ENCODE measurements around the gene TTLL7.
A peak's percentile ranks its signal among the peaks of the same experiment; 100 is the strongest.

The TTLL7 gene

DNA sequence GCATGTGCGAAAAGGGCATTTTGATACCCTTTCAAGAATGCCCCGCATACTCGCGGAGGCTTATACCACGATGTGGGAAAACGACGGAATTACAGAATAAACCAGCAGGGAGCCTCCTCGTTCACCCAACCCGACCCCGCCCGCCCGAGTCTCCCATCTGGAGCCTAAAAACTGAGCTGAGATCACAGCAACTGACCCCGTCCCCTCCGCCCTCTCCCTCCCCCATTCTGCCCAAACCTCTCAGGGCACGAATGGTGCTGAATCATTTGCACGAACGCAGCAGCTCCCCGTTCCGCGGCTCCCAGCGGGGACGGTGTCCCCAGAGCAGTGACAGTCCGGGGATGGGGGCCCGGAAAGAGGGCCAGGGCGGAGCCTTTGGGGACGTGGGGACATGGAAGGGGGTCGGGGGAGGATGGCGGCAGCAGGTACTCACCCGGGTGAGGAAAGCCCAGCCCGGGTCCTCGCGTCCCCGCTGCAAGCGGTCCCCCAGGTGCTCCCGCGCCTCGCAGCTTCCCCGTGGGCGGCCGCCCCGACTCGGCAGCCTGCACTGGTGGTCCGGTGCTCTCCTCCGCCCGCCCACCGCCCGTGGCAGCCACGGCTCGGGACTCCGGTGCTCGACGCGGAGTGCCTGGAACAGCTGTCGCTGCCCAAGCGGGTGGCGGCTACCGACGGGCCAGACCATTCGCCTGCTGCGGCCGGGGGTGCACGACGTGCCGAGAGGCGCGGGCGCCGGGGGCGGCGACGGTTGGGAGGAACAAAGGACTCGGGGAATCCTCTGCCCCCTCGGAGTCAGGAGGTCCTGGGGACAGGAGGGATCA lies at the start of gene TTLL7:
TTLL7 (minus strand) TSS at position 635 of the 818 bp plus-strand sequence. CDS start 46,921 bp downstream, outside the sequence.
- H3K4me3 ChIP-seq (ENCODE audit: low read depth, low read length), result peak within 1 kb of the TSS; percentile 81
- no peak for DNase-seq (ENCODE audit: low read depth)
- TF ChIP-seq, protein P1, sequence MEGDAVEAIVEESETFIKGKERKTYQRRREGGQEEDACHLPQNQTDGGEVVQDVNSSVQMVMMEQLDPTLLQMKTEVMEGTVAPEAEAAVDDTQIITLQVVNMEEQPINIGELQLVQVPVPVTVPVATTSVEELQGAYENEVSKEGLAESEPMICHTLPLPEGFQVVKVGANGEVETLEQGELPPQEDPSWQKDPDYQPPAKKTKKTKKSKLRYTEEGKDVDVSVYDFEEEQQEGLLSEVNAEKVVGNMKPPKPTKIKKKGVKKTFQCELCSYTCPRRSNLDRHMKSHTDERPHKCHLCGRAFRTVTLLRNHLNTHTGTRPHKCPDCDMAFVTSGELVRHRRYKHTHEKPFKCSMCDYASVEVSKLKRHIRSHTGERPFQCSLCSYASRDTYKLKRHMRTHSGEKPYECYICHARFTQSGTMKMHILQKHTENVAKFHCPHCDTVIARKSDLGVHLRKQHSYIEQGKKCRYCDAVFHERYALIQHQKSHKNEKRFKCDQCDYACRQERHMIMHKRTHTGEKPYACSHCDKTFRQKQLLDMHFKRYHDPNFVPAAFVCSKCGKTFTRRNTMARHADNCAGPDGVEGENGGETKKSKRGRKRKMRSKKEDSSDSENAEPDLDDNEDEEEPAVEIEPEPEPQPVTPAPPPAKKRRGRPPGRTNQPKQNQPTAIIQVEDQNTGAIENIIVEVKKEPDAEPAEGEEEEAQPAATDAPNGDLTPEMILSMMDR (IDR thresholded peaks at IDR 0.05; ENCODE audit: control insufficient read depth, extremely low read depth, insufficient read depth), result 0 out of 2 replicates have a peak, but pooled peaks have one; percentile 1

- DNase-seq (ENCODE audit: low read depth), result no peak
- TF ChIP-seq, protein P1 (IDR thresholded peaks at IDR 0.05; ENCODE audit: control insufficient read depth, extremely low read depth, insufficient read depth), result no peak
Measured at GRCh38 chr1:84042461-84042860, 43.5 kb upstream of the TTLL7 start.

DNA sequence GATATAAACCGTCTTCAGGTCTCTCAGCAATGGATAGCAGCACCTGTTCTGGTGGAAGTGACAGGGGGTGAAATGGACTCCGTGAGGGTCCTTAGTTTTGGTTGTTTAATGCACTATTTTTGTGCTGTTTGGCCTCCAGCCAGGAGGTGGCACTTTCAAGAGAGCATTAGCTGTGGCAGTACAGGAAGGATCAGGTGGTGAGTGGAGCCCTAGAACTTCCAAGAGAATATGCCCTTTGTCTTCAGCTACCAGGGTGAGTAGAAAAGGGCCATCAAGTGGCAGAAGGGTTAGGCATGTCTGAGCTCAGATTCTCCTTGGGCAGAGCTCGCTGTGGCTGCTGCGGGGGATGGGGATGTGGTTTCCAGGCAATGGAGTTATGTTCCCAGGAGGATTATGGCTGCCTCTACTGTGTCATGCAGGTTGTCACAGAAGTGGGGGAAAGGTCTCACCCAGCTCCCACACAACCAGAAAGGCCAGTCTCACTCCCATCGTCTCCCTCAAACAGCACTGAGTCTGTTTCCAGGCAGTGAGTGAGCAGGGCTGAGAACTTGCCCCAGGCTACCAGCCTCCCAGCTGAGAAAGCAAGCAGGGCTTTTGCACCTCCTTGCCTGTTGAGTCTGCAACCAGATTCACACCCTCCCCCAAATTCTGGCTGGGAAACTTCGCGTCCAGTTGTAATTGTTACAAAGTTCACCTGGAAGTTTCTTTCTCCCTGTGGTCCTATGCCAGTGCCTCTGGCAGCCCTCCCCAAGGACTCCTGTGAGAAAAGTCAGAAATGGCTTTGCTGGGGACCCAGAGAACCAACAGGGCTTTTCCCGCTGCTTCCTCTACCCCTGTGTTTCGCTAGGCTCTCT lies 39.1 kb upstream of the TTLL7 start:
- no peak overlapping the region for H3K4me3 ChIP-seq (ENCODE audit: low read depth, low read length)
- no peak for DNase-seq (ENCODE audit: low read depth)

More at GRCh38 chr1:84042461-84042860, 43.5 kb upstream of the TTLL7 start:
- no peak overlapping the region for H3K4me3 ChIP-seq (ENCODE audit: low read depth, low read length)

GRCh38 chr1:84031802-84032327 lies 32.9 kb upstream of the TTLL7 start:
- TF ChIP-seq, protein P1 (IDR thresholded peaks at IDR 0.05; ENCODE audit: control insufficient read depth, extremely low read depth, insufficient read depth), result no peak
- DNase-seq (ENCODE audit: low read depth), result no peak
- H3K4me3 ChIP-seq (ENCODE audit: low read depth, low read length), result no peak overlapping the region

More for the DNA sequence above, 39.1 kb upstream of the TTLL7 start:
- TF ChIP-seq, protein P1 (IDR thresholded peaks at IDR 0.05; ENCODE audit: control insufficient read depth, extremely low read depth, insufficient read depth), result no peak

- TF ChIP-seq, protein P1 (IDR thresholded peaks at IDR 0.05; ENCODE audit: control insufficient read depth, extremely low read depth, insufficient read depth), result no peak
- H3K4me3 ChIP-seq (ENCODE audit: low read depth, low read length), result no peak overlapping the region
- no peak for DNase-seq (ENCODE audit: low read depth)
Measured at GRCh38 chr1:84027368-84027767, 28.4 kb upstream of the TTLL7 start.

GRCh38 chr1:84025966-84026365 lies 27.0 kb upstream of the TTLL7 start:
- TF ChIP-seq, protein P1 (IDR thresholded peaks at IDR 0.05; ENCODE audit: control insufficient read depth, extremely low read depth, insufficient read depth), result no peak
- no peak for DNase-seq (ENCODE audit: low read depth)
- H3K4me3 ChIP-seq (ENCODE audit: low read depth, low read length), result no peak overlapping the region
